Parathyroid adenoma (tissue), 2 donors: ENCODE data around the gene CPXM1.
"Not testable (repeated sequence)": the region's sequence is repeated elsewhere in the genome, so short reads cannot be mapped to it uniquely, and the experiment has no call there.

Experiments
- H2AFZ ChIP-seq: fragments of 300-600 bp; sonication (generic); one replicate; pipeline ENCODE4 v1.7.0; 2017; ENCODE audit warnings: antibody characterized with exemption, mild to moderate bottlenecking
- H3K27ac ChIP-seq: fragments of 300-600 bp; sonication (generic); one replicate; pipeline ENCODE4 v1.7.0; 2017
- H3K27me3 ChIP-seq: fragments of 300-600 bp; sonication (generic); one replicate; pipeline ENCODE4 v1.7.0; 2017; ENCODE audit warnings: low read length; ENCODE audit not compliant: control insufficient read depth, insufficient read depth
- H3K36me3 ChIP-seq: fragments of 300-600 bp; sonication (generic); one replicate; pipeline ENCODE4 v1.7.0; 2017; ENCODE audit warnings: low read length; ENCODE audit not compliant: control insufficient read depth, insufficient read depth
- H3K4me1 ChIP-seq: fragments of 300-600 bp; sonication (generic); one replicate; pipeline ENCODE4 v1.7.0; 2017; ENCODE audit warnings: control low read depth
- H3K4me2 ChIP-seq: fragments of 300-600 bp; sonication (generic); one replicate; pipeline ENCODE4 v1.7.0; 2017; ENCODE audit warnings: low read length
- H3K4me3 ChIP-seq: fragments of 300-600 bp; sonication (generic); one replicate; pipeline ENCODE4 v1.7.0; 2017; ENCODE audit warnings: low read depth, low read length
- H3K79me2 ChIP-seq: fragments of 300-600 bp; sonication (generic); one replicate; pipeline ENCODE4 v1.7.0; 2017; ENCODE audit warnings: control low read depth
- H3K9ac ChIP-seq: fragments of 300-600 bp; sonication (generic); one replicate; pipeline ENCODE4 v1.7.0; 2017; ENCODE audit warnings: mild to moderate bottlenecking
- H3K9me3 ChIP-seq: fragments of 300-600 bp; sonication (generic); one replicate; pipeline ENCODE4 v1.7.0; 2017; ENCODE audit warnings: low read length; ENCODE audit not compliant: control insufficient read depth
- CTCF ChIP-seq: fragments of 300-600 bp; sonication (generic); IDR thresholded peaks from one replicate; pipeline ENCODE4 v1.7.0; 2017; ENCODE audit warnings: antibody characterized with exemption, mild to moderate bottlenecking
- donor health status: primary hyperparathyroidism.

Gene CPXM1

GRCh38 chr20:2815242-2815900 lies 14.9 kb upstream of the CPXM1 start:
- Histone ChIP-seq H3K9me3 (no peaks in the 10 kb centered on the region), H3K36me3 (no peaks in the 10 kb centered on the region), H3K4me2 (no peak overlapping the region), H3K9ac (no peak overlapping the region), H3K4me3 (no peak overlapping the region), H3K4me1 (peaks cover 5% of the 10 kb centered on the region), H2AFZ (no peak overlapping the region), H3K27me3 (no peaks in the 10 kb centered on the region), H3K79me2 (no peaks in the 10 kb centered on the region), H3K27ac (no peak overlapping the region)
- TF ChIP-seq CTCF, result no peak

GRCh38 chr20:2814587-2815051 lies 14.2 kb upstream of the CPXM1 start, which contains the start of gene C20orf141:
Gene C20orf141 (plus strand): TSS chr20:2814987. CDS start chr20:2815185, 198 bp downstream.
- Histone ChIP-seq H3K4me3 (no peak within 1 kb of the TSS), H3K9me3 (no peaks in the 10 kb centered on the region), H3K4me1 (peaks cover under 1% of the 10 kb centered on the region), H3K9ac (no peak within 1 kb of the TSS), H2AFZ (no peak within 1 kb of the TSS), H3K79me2 (no peaks in the 10 kb centered on the region), H3K27me3 (no peaks in the 10 kb centered on the region), H3K27ac (no peak within 1 kb of the TSS), H3K36me3 (no peaks in the 10 kb centered on the region), H3K4me2 (no peak within 1 kb of the TSS)
- no peak for TF ChIP-seq CTCF

- Histone ChIP-seq H3K36me3 (no peaks in the 10 kb centered on the region), H2AFZ (no peak overlapping the region), H3K4me3 (no peak overlapping the region), H3K27ac (no peak overlapping the region), H3K9me3 (no peaks in the 10 kb centered on the region), H3K4me1 (no peaks in the 10 kb centered on the region), H3K9ac (no peak overlapping the region), H3K79me2 (no peaks in the 10 kb centered on the region), H3K27me3 (no peaks in the 10 kb centered on the region), H3K4me2 (no peak overlapping the region)
- TF ChIP-seq CTCF, result no peak
These were observed 13.6 kb upstream of the CPXM1 start for GRCh38 chr20:2814076-2814475.

GRCh38 chr20:2812189-2812588 lies 11.8 kb upstream of the CPXM1 start:
- Histone ChIP-seq H3K4me3 (no peak overlapping the region), H3K36me3 (no peaks in the 10 kb centered on the region), H3K79me2 (no peaks in the 10 kb centered on the region), H3K27me3 (no peaks in the 10 kb centered on the region), H3K9me3 (no peaks in the 10 kb centered on the region), H3K27ac (no peak overlapping the region), H3K4me1 (no peaks in the 10 kb centered on the region), H3K4me2 (no peak overlapping the region), H3K9ac (no peak overlapping the region), H2AFZ (no peak overlapping the region)
- no peak for TF ChIP-seq CTCF

- Histone ChIP-seq H3K9ac (no peak overlapping the region), H3K4me3 (no peak overlapping the region), H3K27me3 (no peaks in the 10 kb centered on the region), H3K36me3 (no peaks in the 10 kb centered on the region), H3K27ac (no peak overlapping the region), H3K4me1 (peaks cover 3% of the 10 kb centered on the region), H3K9me3 (no peaks in the 10 kb centered on the region), H3K4me2 (no peak overlapping the region), H2AFZ (no peak overlapping the region), H3K79me2 (no peaks in the 10 kb centered on the region)
- no peak for TF ChIP-seq CTCF
These were observed 9.3 kb upstream of the CPXM1 start for GRCh38 chr20:2809690-2810089.

GRCh38 chr20:2807929-2808328 lies 7.5 kb upstream of the CPXM1 start:
- H3K27me3 ChIP-seq, result not testable (repeated sequence)

More at GRCh38 chr20:2807929-2808328, 7.5 kb upstream of the CPXM1 start:
- H2AFZ ChIP-seq, H3K27ac ChIP-seq, H3K4me1 ChIP-seq, H3K4me3 ChIP-seq, H3K79me2 ChIP-seq, H3K36me3 ChIP-seq, H3K4me2 ChIP-seq, H3K9ac ChIP-seq, H3K9me3 ChIP-seq: not testable (repeated sequence)
